Bronchial epithelial cell (primary cell): ENCODE results near the gene TIMM21. TPM values are rescaled to one million over a fixed set of nuclear protein-coding genes. Genes with fewer than 3 reads are reported as not detected.

ENCODE experiments used
- DNase-seq: peaks from one replicate; pipeline ENCODE4 v3.0.0-alpha.2; 2010; ENCODE audit warnings: low read depth
- FAIRE-seq: peaks from 2 replicates; lab custom pipeline; 2011; peaks lifted over from hg19 to GRCh38; lab: Jason Lieb, UNC
- H3K27me3 ChIP-seq: 2 replicates; pipeline ENCODE4 v1.5.1; 2011; ENCODE audit warnings: low read length; ENCODE audit not compliant: control insufficient read depth, insufficient read depth
- H3K36me3 ChIP-seq: 2 replicates; pipeline ENCODE4 v1.5.1; 2011; ENCODE audit warnings: low read length; ENCODE audit not compliant: control insufficient read depth, insufficient read depth
- H3K4me3 ChIP-seq: 2 replicates; pipeline ENCODE4 v1.5.1; 2011; ENCODE audit warnings: mild to moderate bottlenecking, low read depth, low read length, control low read depth
- total RNA-seq: library from RNA; depleted of rRNA; stranded (reverse); fragments of >200 nt; gene quantifications from 2 replicates; pipeline ENCODE4 v1.2.1, GENCODE V29; 2014
- TF ChIP-seq, protein P1 (sequence below): IDR thresholded peaks from 2 replicates; pipeline ENCODE4 v1.5.1; 2011; ENCODE audit warnings: mild to moderate bottlenecking, moderate library complexity, low read length, control low read depth, inconsistent platforms; ENCODE audit not compliant: insufficient read depth, severe bottlenecking

The TIMM21 gene
- total RNA-seq, 1 donor from 2014 or later = 25.0 TPM

DNA sequence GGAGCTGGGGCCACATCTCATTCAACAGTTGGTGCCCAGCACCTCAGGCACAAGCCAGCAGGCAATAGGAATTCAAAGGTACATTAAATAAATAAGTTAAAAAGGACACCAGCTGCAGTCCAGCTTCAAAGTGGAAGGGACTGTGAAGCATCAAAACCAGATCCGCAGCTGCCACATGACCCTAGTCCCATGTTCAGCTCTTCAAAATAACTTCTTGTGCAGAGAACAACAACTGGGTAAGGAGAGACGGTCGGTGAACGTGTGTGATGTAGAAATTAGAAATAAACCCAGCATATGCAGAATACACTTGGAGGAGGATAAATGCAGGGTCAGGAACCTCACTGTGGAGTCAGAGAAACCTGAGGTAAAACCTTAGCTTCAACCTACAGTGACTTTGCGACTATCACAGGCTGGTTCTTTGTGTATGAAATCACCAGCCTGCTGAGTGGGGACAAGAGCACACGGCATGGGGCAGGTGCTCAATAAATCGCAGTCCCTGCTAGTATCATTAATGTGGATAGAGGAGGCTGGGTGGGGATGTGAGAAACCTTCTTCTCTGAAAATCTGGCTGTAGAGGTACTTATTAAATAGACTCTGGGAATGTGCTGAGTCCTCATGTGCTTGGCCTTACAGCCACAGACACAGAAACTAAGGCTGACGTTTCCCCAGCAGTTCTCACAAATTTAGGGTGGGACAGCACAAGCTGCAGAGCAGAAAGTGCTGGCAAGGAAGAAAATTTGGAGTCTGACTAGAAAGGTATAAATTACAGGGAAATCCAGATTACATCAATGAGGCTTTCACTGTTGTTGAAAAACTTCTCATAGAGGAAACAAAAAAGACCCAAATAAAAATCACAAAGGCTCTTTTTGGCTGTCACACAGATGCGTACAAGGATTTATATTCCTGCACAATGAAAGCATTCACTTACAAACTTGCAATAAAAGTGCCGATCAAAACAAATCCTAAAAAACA is 21.4 kb upstream of the TIMM21 start:
- Histone ChIP-seq H3K27me3 (no peaks in the 10 kb centered on the region), H3K36me3 (no peaks in the 10 kb centered on the region), H3K4me3 (no peak overlapping the region)
- TF ChIP-seq, protein P1, sequence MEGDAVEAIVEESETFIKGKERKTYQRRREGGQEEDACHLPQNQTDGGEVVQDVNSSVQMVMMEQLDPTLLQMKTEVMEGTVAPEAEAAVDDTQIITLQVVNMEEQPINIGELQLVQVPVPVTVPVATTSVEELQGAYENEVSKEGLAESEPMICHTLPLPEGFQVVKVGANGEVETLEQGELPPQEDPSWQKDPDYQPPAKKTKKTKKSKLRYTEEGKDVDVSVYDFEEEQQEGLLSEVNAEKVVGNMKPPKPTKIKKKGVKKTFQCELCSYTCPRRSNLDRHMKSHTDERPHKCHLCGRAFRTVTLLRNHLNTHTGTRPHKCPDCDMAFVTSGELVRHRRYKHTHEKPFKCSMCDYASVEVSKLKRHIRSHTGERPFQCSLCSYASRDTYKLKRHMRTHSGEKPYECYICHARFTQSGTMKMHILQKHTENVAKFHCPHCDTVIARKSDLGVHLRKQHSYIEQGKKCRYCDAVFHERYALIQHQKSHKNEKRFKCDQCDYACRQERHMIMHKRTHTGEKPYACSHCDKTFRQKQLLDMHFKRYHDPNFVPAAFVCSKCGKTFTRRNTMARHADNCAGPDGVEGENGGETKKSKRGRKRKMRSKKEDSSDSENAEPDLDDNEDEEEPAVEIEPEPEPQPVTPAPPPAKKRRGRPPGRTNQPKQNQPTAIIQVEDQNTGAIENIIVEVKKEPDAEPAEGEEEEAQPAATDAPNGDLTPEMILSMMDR = no peak
- FAIRE-seq (no peak), DNase-seq (no peak)

DNA sequence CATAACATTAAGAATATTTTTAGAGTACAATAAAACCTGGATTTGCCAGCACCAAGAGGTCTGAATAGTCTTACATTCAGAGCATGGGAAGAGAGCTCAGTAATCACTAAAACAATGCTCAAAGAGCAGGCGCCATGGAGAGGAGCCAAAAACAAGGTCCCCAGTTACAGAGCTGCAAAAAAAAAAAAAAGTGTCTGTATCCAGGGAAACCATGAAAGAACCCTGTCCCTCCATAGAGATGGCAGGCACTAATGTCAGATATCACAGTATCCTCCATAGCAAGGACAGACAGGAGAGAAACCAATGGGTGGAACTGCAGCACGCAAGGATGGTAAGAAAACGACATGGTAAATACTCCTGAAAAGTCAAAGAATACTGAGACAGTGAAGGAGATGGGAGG is 20.2 kb upstream of the TIMM21 start:
- Histone ChIP-seq H3K27me3 (no peaks in the 10 kb centered on the region), H3K36me3 (no peaks in the 10 kb centered on the region), H3K4me3 (no peak overlapping the region)
- DNase-seq (no peak), FAIRE-seq (no peak)
- TF ChIP-seq, protein P1 = no peak

DNA sequence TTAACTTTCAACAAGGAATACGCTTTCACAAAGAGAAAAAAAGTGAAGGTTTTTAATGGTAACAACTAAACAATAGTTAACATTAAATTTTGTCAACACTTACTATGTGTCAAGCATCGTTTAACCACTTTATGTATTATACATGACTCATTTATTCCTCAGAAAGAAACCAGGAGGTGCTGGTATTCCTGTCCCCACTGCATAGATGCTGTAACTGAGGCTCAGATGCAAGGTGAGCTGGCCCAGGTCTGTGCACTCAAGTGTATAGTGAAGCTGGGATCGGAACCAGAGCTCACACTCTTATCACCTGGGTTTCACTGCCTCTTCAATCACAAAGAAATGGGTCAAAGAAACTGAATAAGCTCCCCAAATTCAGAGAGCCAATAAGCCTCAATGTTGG is 17.2 kb upstream of the TIMM21 start:
- no peak for DNase-seq
- no peak for FAIRE-seq
- H3K27me3 ChIP-seq = no peaks in the 10 kb centered on the region
- TF ChIP-seq, protein P1 = no peak
- H3K36me3 ChIP-seq = no peaks in the 10 kb centered on the region
- H3K4me3 ChIP-seq = no peak overlapping the region

DNA sequence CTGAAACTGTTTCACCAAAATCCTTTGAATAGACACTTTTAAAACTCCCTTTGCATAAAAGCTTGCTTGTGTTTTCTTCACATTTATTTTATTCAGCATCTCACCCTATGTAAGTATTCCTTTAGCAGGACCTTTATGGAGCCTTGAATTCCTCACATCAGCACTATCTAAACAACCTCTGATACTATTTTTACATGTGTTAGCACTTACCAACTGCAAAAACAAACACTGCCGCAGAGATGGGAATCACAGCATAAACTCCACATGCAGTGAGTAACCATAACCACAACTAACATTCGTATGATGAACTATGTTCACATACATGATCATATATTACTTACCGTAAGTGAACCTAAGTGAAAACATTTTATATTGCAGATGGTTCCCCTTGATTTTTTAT is 16.1 kb upstream of the TIMM21 start:
- no peaks in the 10 kb centered on the region for H3K36me3 ChIP-seq
- FAIRE-seq (no peak), DNase-seq (no peak)
- TF ChIP-seq, protein P1 = no peak
- H3K4me3 ChIP-seq = no peak overlapping the region
- no peaks in the 10 kb centered on the region for H3K27me3 ChIP-seq

DNA sequence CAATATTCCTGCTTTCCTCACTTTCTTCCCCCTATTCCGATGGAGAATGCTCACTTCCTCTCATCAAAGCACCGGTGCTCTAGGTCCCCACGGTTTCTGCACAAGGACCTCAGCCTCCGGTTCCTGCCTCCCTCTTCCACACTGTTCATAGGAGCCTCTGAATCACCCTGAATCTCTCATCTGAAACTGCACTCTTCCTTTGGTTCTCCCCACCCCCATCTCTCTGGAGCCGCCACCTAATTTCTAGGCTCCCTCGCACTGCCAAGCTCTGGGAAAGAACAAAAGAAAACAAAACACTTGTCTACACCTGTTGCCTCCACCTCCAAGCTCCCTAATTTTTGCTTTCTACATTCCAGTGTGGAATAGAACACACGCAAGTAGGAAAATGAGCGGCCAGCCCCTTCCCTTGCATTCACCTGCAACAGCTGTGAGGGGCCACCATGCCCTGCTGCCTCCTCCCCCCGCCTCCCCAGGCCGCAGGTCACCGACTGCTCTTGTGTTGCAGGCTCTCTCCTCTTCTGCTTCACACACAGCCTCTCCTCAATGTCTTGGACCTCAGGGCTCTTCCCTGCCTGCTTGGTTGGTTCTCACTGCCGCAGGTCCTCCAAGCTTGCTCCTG is 10.3 kb upstream of the TIMM21 start:
- Histone ChIP-seq H3K36me3 (no peaks in the 10 kb centered on the region), H3K27me3 (no peaks in the 10 kb centered on the region), H3K4me3 (no peak overlapping the region)
- TF ChIP-seq, protein P1 = no peak
- FAIRE-seq = no peak
- no peak for DNase-seq
